ENCODE results near the gene AOPEP.

The AOPEP gene

GRCh38 chr9:94901019-94901363 lies 174.5 kb downstream of the AOPEP start:
- no peak for DNase-seq (ENCODE audit: low spot score)
- no peak for TF ChIP-seq CTCF (IDR thresholded peaks at IDR 0.05; ENCODE audit: borderline replicate concordance, control extremely low read depth, extremely low read depth, insufficient read depth, missing control alignments)
- in situ Hi-C loops (cut with MboI; ENCODE audit: low sequenced_read_pairs, unreplicated experiment): no loop called here

GRCh38 chr9:94903961-94904421 lies 177.5 kb downstream of the AOPEP start:
- no peak for DNase-seq (ENCODE audit: low spot score)
- no peak for TF ChIP-seq CTCF (IDR thresholded peaks at IDR 0.05; ENCODE audit: borderline replicate concordance, control extremely low read depth, extremely low read depth, insufficient read depth, missing control alignments)
- in situ Hi-C loops (cut with MboI; ENCODE audit: low sequenced_read_pairs, unreplicated experiment): no loop called here

GRCh38 chr9:94904806-94905205 lies 178.3 kb downstream of the AOPEP start:
- TF ChIP-seq CTCF (IDR thresholded peaks at IDR 0.05; ENCODE audit: borderline replicate concordance, control extremely low read depth, extremely low read depth, insufficient read depth, missing control alignments): no peak
- in situ Hi-C loops (cut with MboI; ENCODE audit: low sequenced_read_pairs, unreplicated experiment): no loop called here
- DNase-seq (ENCODE audit: low spot score): no peak

GRCh38 chr9:94905606-94906005 lies 179.1 kb downstream of the AOPEP start:
- no peak for DNase-seq (ENCODE audit: low spot score)
- in situ Hi-C loops (cut with MboI; ENCODE audit: low sequenced_read_pairs, unreplicated experiment): no loop called here
- no peak for TF ChIP-seq CTCF (IDR thresholded peaks at IDR 0.05; ENCODE audit: borderline replicate concordance, control extremely low read depth, extremely low read depth, insufficient read depth, missing control alignments)

GRCh38 chr9:94906181-94906580 lies 179.7 kb downstream of the AOPEP start:
- DNase-seq (ENCODE audit: low spot score): no peak
- TF ChIP-seq CTCF (IDR thresholded peaks at IDR 0.05; ENCODE audit: borderline replicate concordance, control extremely low read depth, extremely low read depth, insufficient read depth, missing control alignments): no peak
- in situ Hi-C loops (cut with MboI; ENCODE audit: low sequenced_read_pairs, unreplicated experiment): no loop called here

GRCh38 chr9:94906713-94907112 lies 180.2 kb downstream of the AOPEP start:
- DNase-seq (ENCODE audit: low spot score): no peak
- in situ Hi-C loops (cut with MboI; ENCODE audit: low sequenced_read_pairs, unreplicated experiment): no loop called here
- TF ChIP-seq CTCF (IDR thresholded peaks at IDR 0.05; ENCODE audit: borderline replicate concordance, control extremely low read depth, extremely low read depth, insufficient read depth, missing control alignments): no peak
